BE2C (cell line): Measurements from ENCODE around the gene VEPH1.

ENCODE experiments used
- DNase-seq: peaks from one replicate; pipeline ENCODE4 v3.0.0-alpha.2; 2020
- H3K27me3 ChIP-seq: fragments of 250-450 bp; sonication (Bioruptor Pico); 2 replicates; pipeline ENCODE4 v1.5.1; 2020; ENCODE audit warnings: mild to moderate bottlenecking
- H3K36me3 ChIP-seq: fragments of 250-450 bp; sonication (Bioruptor Pico); 2 replicates; pipeline ENCODE4 v1.5.1; 2020; ENCODE audit warnings: mild to moderate bottlenecking
- H3K4me1 ChIP-seq: fragments of 250-450 bp; sonication (Bioruptor Pico); 2 replicates; pipeline ENCODE4 v1.5.1; 2020
- H3K4me3 ChIP-seq: 2 replicates; pipeline ENCODE4 v1.5.1; 2011; ENCODE audit warnings: low read depth, low read length
- H3K9me3 ChIP-seq: fragments of 250-450 bp; sonication (Bioruptor Pico); 2 replicates; pipeline ENCODE4 v1.5.1; 2020
- CTCF ChIP-seq: IDR thresholded peaks from 2 replicates; pipeline ENCODE4 v1.5.1; 2012; ENCODE audit warnings: mild to moderate bottlenecking, low read depth, low read length

VEPH1 gene

GRCh38 chr3:157542711-157543500 lies 39.7 kb upstream of the VEPH1 start:
- DNase-seq, result peak; percentile 47
- Histone ChIP-seq H3K36me3 (no peaks in the 10 kb centered on the region), H3K27me3 (no peaks in the 10 kb centered on the region), H3K4me1 (no peaks in the 10 kb centered on the region), H3K9me3 (no peaks in the 10 kb centered on the region), H3K4me3 (peak overlapping the region; percentile 43)
- peak; percentile 8 for TF ChIP-seq CTCF

GRCh38 chr3:157541506-157542236 lies 38.5 kb upstream of the VEPH1 start:
- H3K27me3 ChIP-seq, result no peaks in the 10 kb centered on the region
- DNase-seq, result no peak

GRCh38 chr3:157540656-157541055 lies 37.4 kb upstream of the VEPH1 start:
- Histone ChIP-seq H3K4me3 (no peak overlapping the region), H3K4me1 (no peaks in the 10 kb centered on the region), H3K27me3 (no peaks in the 10 kb centered on the region), H3K36me3 (no peaks in the 10 kb centered on the region), H3K9me3 (no peaks in the 10 kb centered on the region)
- TF ChIP-seq CTCF, result no peak
- DNase-seq, result no peak

More at GRCh38 chr3:157541506-157542236, 38.5 kb upstream of the VEPH1 start:
- H3K4me1 ChIP-seq, result no peaks in the 10 kb centered on the region
- no peaks in the 10 kb centered on the region for H3K36me3 ChIP-seq
- H3K9me3 ChIP-seq, result no peaks in the 10 kb centered on the region
- H3K4me3 ChIP-seq, result no peak overlapping the region
- no peak for TF ChIP-seq CTCF

- no peaks in the 10 kb centered on the region for H3K27me3 ChIP-seq
- DNase-seq, result no peak
- no peak for TF ChIP-seq CTCF
- no peaks in the 10 kb centered on the region; the same call in 1 of the 2 replicates for H3K4me1 ChIP-seq
- no peaks in the 10 kb centered on the region for H3K9me3 ChIP-seq
- H3K4me3 ChIP-seq, result no peak overlapping the region
- no peaks in the 10 kb centered on the region for H3K36me3 ChIP-seq
Measured at GRCh38 chr3:157535667-157536066, 32.5 kb upstream of the VEPH1 start.

GRCh38 chr3:157534725-157535161 lies 31.5 kb upstream of the VEPH1 start:
- Histone ChIP-seq H3K4me1 (no peaks in the 10 kb centered on the region; the same call in 1 of the 2 replicates), H3K4me3 (no peak overlapping the region), H3K27me3 (no peaks in the 10 kb centered on the region), H3K36me3 (no peaks in the 10 kb centered on the region), H3K9me3 (no peaks in the 10 kb centered on the region)
- DNase-seq, result no peak
- TF ChIP-seq CTCF, result peak; percentile 23; the same call in 1 of the 2 replicates
